ENCODE results near the gene ARHGAP42. TPM values are rescaled to one million over a fixed set of nuclear protein-coding genes. Genes with fewer than 3 reads are reported as not detected.

ARHGAP42 gene
- total RNA-seq, 1 experiment from 2014 or later = 7.1 TPM

- intact Hi-C loops (cut with micrococcal nuclease; ENCODE audit: unreplicated experiment) = no loop called here
These were observed 279.3 kb downstream of the ARHGAP42 start for GRCh38 chr11:100966366-100966765.

GRCh38 chr11:100969008-100969407, 281.9 kb downstream of the ARHGAP42 start:
- ChIA-PET CTCF (no interaction called here), POLR2A (interaction anchor here (0.7 kb wide), 1 partner anchor 1038 kb away, joined by 4 read pairs; no protein-coding TSS in a partner anchor)
- H3K4me1 ChIP-seq (ENCODE audit: control insufficient read depth, insufficient read depth, low read length) = no peaks in the 10 kb centered on the region
- no TSS peak for BruUV-seq (replicated peaks)
- no peak overlapping the region for H3K27ac ChIP-seq (ENCODE audit: low read length)
- in situ Hi-C loops (cut with HindIII; ENCODE audit: low pct_unique_long_range_greater_than_20kb, low sequenced_read_pairs) = no loop called here
- no peak overlapping the region for H3K4me3 ChIP-seq (ENCODE audit: low read depth in 2 of 2, low read length in 2 of 2)
- no peaks in the 10 kb centered on the region for H3K36me3 ChIP-seq (ENCODE audit: control insufficient read depth, insufficient read depth, low read length)
- TF ChIP-seq POLR2AphosphoS5 (IDR thresholded peaks at IDR 0.05; ENCODE audit: low read depth, low read length) (no peak), CTCF (IDR thresholded peaks at IDR 0.05) (no peak), SIN3A (IDR thresholded peaks at IDR 0.05; ENCODE audit: borderline replicate concordance, insufficient read depth, low read depth, low read length) (no peak), REST (IDR thresholded peaks at IDR 0.05; ENCODE audit: insufficient read depth in 1 of 2, low read depth in 2 of 2, low read length in 1 of 2) (no peak), TCF7L2 (IDR thresholded peaks at IDR 0.05; ENCODE audit: low read depth, low read length) (no peak)
- H3K9me3 ChIP-seq (ENCODE audit: control insufficient read depth, insufficient read depth, low read depth, low read length) = 0 out of 2 replicates have a peak, but pooled peaks cover 4% of the 10 kb centered on the region
- intact Hi-C loops (cut with micrococcal nuclease; ENCODE audit: unreplicated experiment) = no loop called here
- DNase-seq (ENCODE audit: low read depth, low spot score) (no peak), ATAC-seq (no peak)
- H3K27me3 ChIP-seq (ENCODE audit: control insufficient read depth, insufficient read depth, low read length) = no peaks in the 10 kb centered on the region

More at GRCh38 chr11:100966366-100966765, 279.3 kb downstream of the ARHGAP42 start:
- Histone ChIP-seq H3K4me3 (ENCODE audit: low read depth in 2 of 2, low read length in 2 of 2) (no peak overlapping the region), H3K4me1 (ENCODE audit: control insufficient read depth, insufficient read depth, low read length) (no peaks in the 10 kb centered on the region), H3K9me3 (ENCODE audit: control insufficient read depth, insufficient read depth, low read depth, low read length) (0 out of 2 replicates have a peak, but pooled peaks cover 4% of the 10 kb centered on the region), H3K36me3 (ENCODE audit: control insufficient read depth, insufficient read depth, low read length) (no peaks in the 10 kb centered on the region), H3K27ac (ENCODE audit: low read length) (no peak overlapping the region), H3K27me3 (ENCODE audit: control insufficient read depth, insufficient read depth, low read length) (no peaks in the 10 kb centered on the region)
- ChIA-PET POLR2A (no interaction called here), CTCF (no interaction called here)
- ATAC-seq (no peak), DNase-seq (ENCODE audit: low read depth, low spot score) (no peak)
- BruUV-seq (replicated peaks) = no TSS peak
- in situ Hi-C loops (cut with HindIII; ENCODE audit: low pct_unique_long_range_greater_than_20kb, low sequenced_read_pairs) = no loop called here
- TF ChIP-seq POLR2AphosphoS5 (IDR thresholded peaks at IDR 0.05; ENCODE audit: low read depth, low read length) (no peak), CTCF (IDR thresholded peaks at IDR 0.05) (no peak), TCF7L2 (IDR thresholded peaks at IDR 0.05; ENCODE audit: low read depth, low read length) (no peak), REST (IDR thresholded peaks at IDR 0.05; ENCODE audit: insufficient read depth in 1 of 2, low read depth in 2 of 2, low read length in 1 of 2) (no peak), SIN3A (IDR thresholded peaks at IDR 0.05; ENCODE audit: borderline replicate concordance, insufficient read depth, low read depth, low read length) (no peak)

Data from Panc1 (cell line).